Measurements from ENCODE around the gene SIPA1L3.

The SIPA1L3 gene

DNA sequence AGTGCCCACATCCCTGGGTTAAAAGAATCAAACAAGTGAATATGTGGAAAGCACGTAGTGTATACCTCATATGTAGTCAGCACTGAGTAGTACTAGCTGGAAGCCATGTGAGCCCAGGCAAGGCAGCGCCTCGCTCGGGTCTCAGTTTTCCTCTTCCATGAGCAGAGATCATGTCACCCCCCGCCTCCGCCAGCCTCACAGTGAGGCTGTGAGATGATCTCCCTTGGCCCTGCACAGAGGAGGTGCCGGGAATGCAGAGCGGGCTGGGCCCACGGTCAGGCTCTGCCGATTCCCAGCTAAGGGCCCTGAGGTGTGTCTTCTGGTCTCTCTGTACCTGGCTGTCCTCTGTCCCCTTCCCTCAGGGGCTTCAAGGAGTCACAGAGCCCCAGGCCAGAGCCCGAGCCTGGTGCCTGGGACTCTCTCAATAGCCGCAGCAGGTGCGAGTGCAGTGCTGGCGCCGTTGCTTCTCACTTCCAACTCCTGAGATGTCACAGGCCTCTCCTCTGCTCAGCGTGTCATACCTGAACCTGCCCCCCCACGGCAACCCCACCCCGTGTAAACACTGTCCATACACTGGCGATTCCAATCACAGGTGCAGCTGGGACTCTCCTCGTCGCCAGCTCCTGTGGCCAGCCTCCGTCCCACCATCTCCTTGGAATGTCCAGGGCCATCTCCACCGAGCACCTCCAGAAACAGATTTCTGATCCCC, 290.1 kb downstream of the SIPA1L3 start:
- H4K20me1 ChIP-seq (ENCODE audit: insufficient read depth, low read length): no peaks in the 10 kb centered on the region
- no peaks in the 10 kb centered on the region for H3K4me1 ChIP-seq (ENCODE audit: low read length)
- no peaks in the 10 kb centered on the region for H3K9me3 ChIP-seq (ENCODE audit: insufficient read depth, low read length)
- H3K27me3 ChIP-seq (ENCODE audit: low read depth, low read length): no peaks in the 10 kb centered on the region
- no peak overlapping the region for H3K27ac ChIP-seq (ENCODE audit: low read length)
- H3K4me2 ChIP-seq (ENCODE audit: low read length): no peak overlapping the region
- H3K4me3 ChIP-seq (ENCODE audit: low read length): no peak overlapping the region
- no peak overlapping the region for H3K9ac ChIP-seq (ENCODE audit: low read length)
- no peak overlapping the region for H2AFZ ChIP-seq (ENCODE audit: low read depth, low read length)
- no peaks in the 10 kb centered on the region for H3K36me3 ChIP-seq (replicated peaks; ENCODE audit: low read depth, low read length)
- TF ChIP-seq, protein P1, sequence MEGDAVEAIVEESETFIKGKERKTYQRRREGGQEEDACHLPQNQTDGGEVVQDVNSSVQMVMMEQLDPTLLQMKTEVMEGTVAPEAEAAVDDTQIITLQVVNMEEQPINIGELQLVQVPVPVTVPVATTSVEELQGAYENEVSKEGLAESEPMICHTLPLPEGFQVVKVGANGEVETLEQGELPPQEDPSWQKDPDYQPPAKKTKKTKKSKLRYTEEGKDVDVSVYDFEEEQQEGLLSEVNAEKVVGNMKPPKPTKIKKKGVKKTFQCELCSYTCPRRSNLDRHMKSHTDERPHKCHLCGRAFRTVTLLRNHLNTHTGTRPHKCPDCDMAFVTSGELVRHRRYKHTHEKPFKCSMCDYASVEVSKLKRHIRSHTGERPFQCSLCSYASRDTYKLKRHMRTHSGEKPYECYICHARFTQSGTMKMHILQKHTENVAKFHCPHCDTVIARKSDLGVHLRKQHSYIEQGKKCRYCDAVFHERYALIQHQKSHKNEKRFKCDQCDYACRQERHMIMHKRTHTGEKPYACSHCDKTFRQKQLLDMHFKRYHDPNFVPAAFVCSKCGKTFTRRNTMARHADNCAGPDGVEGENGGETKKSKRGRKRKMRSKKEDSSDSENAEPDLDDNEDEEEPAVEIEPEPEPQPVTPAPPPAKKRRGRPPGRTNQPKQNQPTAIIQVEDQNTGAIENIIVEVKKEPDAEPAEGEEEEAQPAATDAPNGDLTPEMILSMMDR (IDR thresholded peaks at IDR 0.05; ENCODE audit: low read depth, low read length): no peak
- TF ChIP-seq EZH2phosphoT487 (IDR thresholded peaks at IDR 0.05; ENCODE audit: low read depth): no peak
- no peaks in the 10 kb centered on the region for H3K79me2 ChIP-seq (ENCODE audit: low read length)

GRCh38 chr19:38197937-38198704, 291.1 kb downstream of the SIPA1L3 start:
- no peak overlapping the region for H3K9ac ChIP-seq (ENCODE audit: low read length)
- no peaks in the 10 kb centered on the region for H4K20me1 ChIP-seq (ENCODE audit: insufficient read depth, low read length)
- H3K4me2 ChIP-seq (ENCODE audit: low read length): no peak overlapping the region
- no peaks in the 10 kb centered on the region for H3K79me2 ChIP-seq (ENCODE audit: low read length)
- no peak for TF ChIP-seq EZH2phosphoT487 (IDR thresholded peaks at IDR 0.05; ENCODE audit: low read depth)
- TF ChIP-seq, protein P1 (IDR thresholded peaks at IDR 0.05; ENCODE audit: low read depth, low read length): no peak
- no peaks in the 10 kb centered on the region for H3K27me3 ChIP-seq (ENCODE audit: low read depth, low read length)
- no peak overlapping the region for H3K4me3 ChIP-seq (ENCODE audit: low read length)
- H3K36me3 ChIP-seq (replicated peaks; ENCODE audit: low read depth, low read length): peaks cover 3% of the 10 kb centered on the region
- H3K27ac ChIP-seq (ENCODE audit: low read length): no peak overlapping the region
- H3K4me1 ChIP-seq (ENCODE audit: low read length): no peaks in the 10 kb centered on the region
- no peaks in the 10 kb centered on the region for H3K9me3 ChIP-seq (ENCODE audit: insufficient read depth, low read length)
- H2AFZ ChIP-seq (ENCODE audit: low read depth, low read length): no peak overlapping the region

DNA sequence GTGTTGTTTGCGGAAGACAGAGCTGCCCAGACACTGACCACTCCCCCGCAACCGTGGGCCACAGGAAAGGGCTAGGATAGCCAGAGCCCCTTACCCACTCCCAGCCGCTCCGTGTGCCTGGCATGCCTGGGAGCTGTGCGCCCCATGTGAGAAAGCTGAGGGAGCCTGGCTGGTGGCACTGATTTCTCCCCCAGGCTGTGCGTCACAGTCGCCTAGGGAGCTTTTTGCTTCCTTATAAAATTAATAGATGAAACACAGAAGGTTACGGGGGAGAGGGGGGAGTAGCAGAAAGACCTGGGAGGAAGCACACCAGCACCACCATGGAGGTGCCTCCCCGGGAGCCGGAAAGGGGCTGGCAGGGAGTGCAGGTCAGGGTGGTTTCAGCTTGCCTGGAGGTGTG, 292.3 kb downstream of the SIPA1L3 start:
- TF ChIP-seq, protein P1 (IDR thresholded peaks at IDR 0.05; ENCODE audit: low read depth, low read length): no peak
- no peak for TF ChIP-seq EZH2phosphoT487 (IDR thresholded peaks at IDR 0.05; ENCODE audit: low read depth)
- peaks cover 3% of the 10 kb centered on the region for H3K36me3 ChIP-seq (replicated peaks; ENCODE audit: low read depth, low read length)

DNA sequence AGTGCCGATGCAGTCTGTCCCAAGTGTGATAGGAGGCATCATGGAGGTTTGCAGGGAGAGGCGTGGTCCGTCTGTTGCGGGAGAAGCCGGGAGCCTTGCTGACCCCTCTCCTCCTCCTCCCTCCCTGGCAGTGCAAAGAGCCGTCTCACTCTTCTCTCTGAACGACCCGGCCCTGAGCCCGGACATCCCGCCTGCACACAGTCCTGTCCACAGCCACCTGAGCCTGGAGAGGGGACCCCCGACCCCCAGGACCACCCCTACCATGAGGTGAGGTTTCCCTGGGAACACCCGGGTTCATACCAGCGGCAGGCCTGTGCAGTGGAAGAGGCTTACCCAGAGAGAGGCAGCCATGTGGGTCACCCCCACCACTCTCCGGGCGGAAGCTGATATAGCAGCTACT, 294.7 kb downstream of the SIPA1L3 start:
- H4K20me1 ChIP-seq (ENCODE audit: insufficient read depth, low read length): no peaks in the 10 kb centered on the region
- no peaks in the 10 kb centered on the region for H3K79me2 ChIP-seq (ENCODE audit: low read length)
- no peak overlapping the region for H3K27ac ChIP-seq (ENCODE audit: low read length)
- H3K4me2 ChIP-seq (ENCODE audit: low read length): no peak overlapping the region
- TF ChIP-seq EZH2phosphoT487 (IDR thresholded peaks at IDR 0.05; ENCODE audit: low read depth): no peak
- H3K4me3 ChIP-seq (ENCODE audit: low read length): no peak overlapping the region
- H2AFZ ChIP-seq (ENCODE audit: low read depth, low read length): no peak overlapping the region
- H3K9ac ChIP-seq (ENCODE audit: low read length): no peak overlapping the region
- H3K27me3 ChIP-seq (ENCODE audit: low read depth, low read length): no peaks in the 10 kb centered on the region
- H3K36me3 ChIP-seq (replicated peaks; ENCODE audit: low read depth, low read length): peaks cover 3% of the 10 kb centered on the region
- no peaks in the 10 kb centered on the region for H3K4me1 ChIP-seq (ENCODE audit: low read length)
- H3K9me3 ChIP-seq (ENCODE audit: insufficient read depth, low read length): no peaks in the 10 kb centered on the region

More for the DNA sequence above, 292.3 kb downstream of the SIPA1L3 start:
- Histone ChIP-seq H3K27me3 (ENCODE audit: low read depth, low read length) (no peaks in the 10 kb centered on the region), H3K9me3 (ENCODE audit: insufficient read depth, low read length) (no peaks in the 10 kb centered on the region), H2AFZ (ENCODE audit: low read depth, low read length) (no peak overlapping the region), H3K79me2 (ENCODE audit: low read length) (no peaks in the 10 kb centered on the region), H3K9ac (ENCODE audit: low read length) (no peak overlapping the region), H3K4me3 (ENCODE audit: low read length) (no peak overlapping the region), H3K4me1 (ENCODE audit: low read length) (no peaks in the 10 kb centered on the region), H3K4me2 (ENCODE audit: low read length) (no peak overlapping the region), H4K20me1 (ENCODE audit: insufficient read depth, low read length) (no peaks in the 10 kb centered on the region), H3K27ac (ENCODE audit: low read length) (no peak overlapping the region)

Measured in OCI-LY3 (cell line).